Prostate gland (tissue), 2 donors: ENCODE data around the gene HNRNPF.

Experiments used
- CTCF ChIP-seq, 4 experiments: fragments of 200-600 bp in 2 of 4; fragments of 450-650 bp in 2 of 4; sonication (generic) in 2 of 4; IDR thresholded peaks; 1 replicate in 3 of 4; 2 replicates in 1 of 4; pipeline ENCODE4 v1.5.1; 2016 to 2019; ENCODE audit warnings: antibody characterized with exemption in 4 of 4, mild to moderate bottlenecking in 2 of 4, moderate library complexity in 2 of 4
- POLR2A ChIP-seq: fragments of 450-650 bp; IDR thresholded peaks from one replicate; pipeline ENCODE4 v1.6.1; 2016; ENCODE audit warnings: antibody characterized with exemption, mild to moderate bottlenecking
- POLR2AphosphoS5 ChIP-seq: sonication (generic); formaldehyde crosslinking; IDR thresholded peaks from one replicate; pipeline ENCODE4 v1.6.1; 2017; ENCODE audit warnings: antibody characterized with exemption

DNA sequence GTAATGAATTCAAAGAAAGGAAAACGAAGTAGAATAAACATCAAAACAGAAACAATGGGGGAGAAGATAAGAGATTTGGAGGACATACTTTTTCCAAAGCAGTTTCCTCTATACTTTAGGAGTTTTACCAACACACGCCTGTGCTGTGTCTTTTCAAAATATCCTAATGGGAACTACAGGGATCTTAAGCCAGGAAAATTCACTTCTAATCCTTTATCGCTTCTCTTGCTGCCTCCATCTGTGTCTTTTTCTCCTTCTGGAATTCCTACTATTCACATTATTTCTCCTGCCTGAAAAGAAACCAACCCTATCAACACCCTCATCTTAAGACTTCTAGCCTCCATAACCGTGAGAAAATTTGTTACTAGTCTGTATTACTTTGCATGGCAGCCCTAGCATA, 6.8 kb downstream of the HNRNPF start:
- TF ChIP-seq CTCF (IDR thresholded peaks at IDR 0.05), result no peak
- no peak for TF ChIP-seq POLR2AphosphoS5
- TF ChIP-seq POLR2A, result no peak
